ENCODE results near the gene SDHA. TPM values are rescaled to one million over a fixed set of nuclear protein-coding genes. Genes with fewer than 3 reads are reported as not detected.
"Not testable (repeated sequence)": the region's sequence is repeated elsewhere in the genome, so short reads cannot be mapped to it uniquely, and the experiment has no call there.

Gene SDHA
- total and polyA plus RNA-seq, 4 donors = 60.0 to 105 (median 91.4) TPM

- ATAC-seq (ENCODE audit: insufficient read depth, low FRiP score) (no peak), DNase-seq (no peak)
- peaks cover 3 to 15% (median 5%) of the 10 kb centered on the region in 5 donors for H3K4me1 ChIP-seq (ENCODE audit: control insufficient read depth in 5 of 5, insufficient read depth in 5 of 5, low read length in 5 of 5)
- H3K27me3 ChIP-seq (ENCODE audit: control insufficient read depth in 3 of 3, insufficient read depth in 3 of 3, low read length in 2 of 3) = no peaks in the 10 kb centered on the region
- WGBS, 2 donors = 71 to 72% methylated on average over 6 of the region's 6 CpGs
- H3K9ac ChIP-seq (ENCODE audit: insufficient read depth in 1 of 2, low read length in 2 of 2) = no peak overlapping the region
- peaks cover 7 to 34% (median 27%) of the 10 kb centered on the region in 4 donors for H3K36me3 ChIP-seq (ENCODE audit: control insufficient read depth in 4 of 4, insufficient read depth in 4 of 4, low read length in 4 of 4)
- H3K9me3 ChIP-seq (ENCODE audit: control insufficient read depth in 4 of 4, insufficient read depth in 3 of 4, low read length in 3 of 4) = no peaks in the 10 kb centered on the region
- no peak overlapping the region for H3K4me3 ChIP-seq
- TF ChIP-seq CTCF (IDR thresholded peaks at IDR 0.05; ENCODE audit: control extremely low read depth, extremely low read depth) = no peak
- H3K27ac ChIP-seq (ENCODE audit: low read depth in 1 of 2, low read length in 1 of 2) = no peak overlapping the region
Observed at GRCh38 chr5:223791-224190, 5.7 kb downstream of the SDHA start.

GRCh38 chr5:225334-225733 is 7.2 kb downstream of the SDHA start:
- H3K4me3 ChIP-seq = no peak overlapping the region
- 97% methylated on average over 14 of the region's 14 CpGs for WGBS, 2 donors
- H3K27ac ChIP-seq (ENCODE audit: low read depth in 1 of 2, low read length in 1 of 2) = no peak overlapping the region
- DNase-seq = no peak
- no peak overlapping the region for H3K9ac ChIP-seq (ENCODE audit: insufficient read depth in 1 of 2, low read length in 2 of 2)
- no peaks in the 10 kb centered on the region for H3K27me3 ChIP-seq (ENCODE audit: control insufficient read depth in 3 of 3, insufficient read depth in 3 of 3, low read length in 2 of 3)
- no peak for TF ChIP-seq CTCF (IDR thresholded peaks at IDR 0.05; ENCODE audit: control extremely low read depth, extremely low read depth)
- no peaks in the 10 kb centered on the region for H3K9me3 ChIP-seq (ENCODE audit: control insufficient read depth in 4 of 4, insufficient read depth in 3 of 4, low read length in 3 of 4)
- no peak for ATAC-seq (ENCODE audit: insufficient read depth, low FRiP score)
- peaks cover 14 to 41% (median 30%) of the 10 kb centered on the region in 4 donors for H3K36me3 ChIP-seq (ENCODE audit: control insufficient read depth in 4 of 4, insufficient read depth in 4 of 4, low read length in 4 of 4)
- peaks cover 0 to 7% (median 1%) of the 10 kb centered on the region in 5 donors for H3K4me1 ChIP-seq (ENCODE audit: control insufficient read depth in 5 of 5, insufficient read depth in 5 of 5, low read length in 5 of 5)

GRCh38 chr5:227375-227774 is 9.3 kb downstream of the SDHA start:
- not testable (repeated sequence) for DNase-seq; H3K4me3 ChIP-seq; H3K9me3 ChIP-seq (ENCODE audit: control insufficient read depth in 4 of 4, insufficient read depth in 3 of 4, low read length in 3 of 4); H3K27me3 ChIP-seq (ENCODE audit: control insufficient read depth in 3 of 3, insufficient read depth in 3 of 3, low read length in 2 of 3); H3K9ac ChIP-seq (ENCODE audit: insufficient read depth in 1 of 2, low read length in 2 of 2); ATAC-seq (ENCODE audit: insufficient read depth, low FRiP score); H3K27ac ChIP-seq (ENCODE audit: low read depth in 1 of 2, low read length in 1 of 2); H3K4me1 ChIP-seq (ENCODE audit: control insufficient read depth in 5 of 5, insufficient read depth in 5 of 5, low read length in 5 of 5)
- H3K36me3 ChIP-seq (ENCODE audit: control insufficient read depth in 4 of 4, insufficient read depth in 4 of 4, low read length in 4 of 4) = peaks cover 24 to 47% (median 36%) of the 10 kb centered on the region in 4 donors
- WGBS, 2 donors = 92 to 95% methylated on average over 12 to 14 of the region's 17 CpGs

GRCh38 chr5:228886-229285 is 10.8 kb downstream of the SDHA start:
- Histone ChIP-seq H3K4me1 (ENCODE audit: control insufficient read depth in 5 of 5, insufficient read depth in 5 of 5, low read length in 5 of 5) (no peaks in the 10 kb centered on the region), H3K36me3 (ENCODE audit: control insufficient read depth in 4 of 4, insufficient read depth in 4 of 4, low read length in 4 of 4) (peaks cover 24 to 53% (median 36%) of the 10 kb centered on the region in 4 donors), H3K27ac (ENCODE audit: low read depth in 1 of 2, low read length in 1 of 2) (no peak overlapping the region), H3K9me3 (ENCODE audit: control insufficient read depth in 4 of 4, insufficient read depth in 3 of 4, low read length in 3 of 4) (no peaks in the 10 kb centered on the region), H3K27me3 (ENCODE audit: control insufficient read depth in 3 of 3, insufficient read depth in 3 of 3, low read length in 2 of 3) (no peaks in the 10 kb centered on the region), H3K4me3 (no peak overlapping the region), H3K9ac (ENCODE audit: insufficient read depth in 1 of 2, low read length in 2 of 2) (no peak overlapping the region)
- ATAC-seq (ENCODE audit: insufficient read depth, low FRiP score) = no peak
- no peak for TF ChIP-seq CTCF (IDR thresholded peaks at IDR 0.05; ENCODE audit: control extremely low read depth, extremely low read depth)
- no peak for DNase-seq
- 69 to 77% methylated on average over 3 of the region's 3 CpGs for WGBS, 2 donors
